Measurements from ENCODE around the gene PRKAG2. TPM values are rescaled to one million over a fixed set of nuclear protein-coding genes. Genes with fewer than 3 reads are reported as not detected.

Gene PRKAG2
- total RNA-seq, 1 donor from 2014 or later, result 21.1 TPM

GRCh38 chr7:151923097-151923876, 46.4 kb upstream of the PRKAG2 start:
- Histone ChIP-seq H3K4me3 (ENCODE audit: low read depth, low read length) (no peak overlapping the region), H3K36me3 (ENCODE audit: control insufficient read depth, insufficient read depth, low read length) (no peaks in the 10 kb centered on the region), H3K27me3 (ENCODE audit: control insufficient read depth, insufficient read depth, low read length) (no peaks in the 10 kb centered on the region)
- no peak for DNase-seq (ENCODE audit: low read depth)
- TF ChIP-seq CTCF (IDR thresholded peaks at IDR 0.05; ENCODE audit: insufficient read depth, low read length, poor library complexity, severe bottlenecking), result no peak

- H3K36me3 ChIP-seq (ENCODE audit: control insufficient read depth, insufficient read depth, low read length), result no peaks in the 10 kb centered on the region
- no peak for TF ChIP-seq CTCF (IDR thresholded peaks at IDR 0.05; ENCODE audit: insufficient read depth, low read length, poor library complexity, severe bottlenecking)
- DNase-seq (ENCODE audit: low read depth), result no peak
- H3K27me3 ChIP-seq (ENCODE audit: control insufficient read depth, insufficient read depth, low read length), result no peaks in the 10 kb centered on the region
- H3K4me3 ChIP-seq (ENCODE audit: low read depth, low read length), result no peak overlapping the region
Observed at GRCh38 chr7:151921451-151921850, 44.5 kb upstream of the PRKAG2 start.

- H3K36me3 ChIP-seq (ENCODE audit: control insufficient read depth, insufficient read depth, low read length), result no peaks in the 10 kb centered on the region
- no peaks in the 10 kb centered on the region for H3K27me3 ChIP-seq (ENCODE audit: control insufficient read depth, insufficient read depth, low read length)
- no peak for TF ChIP-seq CTCF (IDR thresholded peaks at IDR 0.05; ENCODE audit: insufficient read depth, low read length, poor library complexity, severe bottlenecking)
- DNase-seq (ENCODE audit: low read depth), result no peak
- H3K4me3 ChIP-seq (ENCODE audit: low read depth, low read length), result no peak overlapping the region
Observed at GRCh38 chr7:151920488-151920887, 43.6 kb upstream of the PRKAG2 start.

- peaks cover 2% of the 10 kb centered on the region for H3K27me3 ChIP-seq (ENCODE audit: control insufficient read depth, insufficient read depth, low read length)
- no peak for TF ChIP-seq CTCF (IDR thresholded peaks at IDR 0.05; ENCODE audit: insufficient read depth, low read length, poor library complexity, severe bottlenecking)
- no peaks in the 10 kb centered on the region for H3K36me3 ChIP-seq (ENCODE audit: control insufficient read depth, insufficient read depth, low read length)
- no peak overlapping the region for H3K4me3 ChIP-seq (ENCODE audit: low read depth, low read length)
- DNase-seq (ENCODE audit: low read depth), result no peak
Observed at GRCh38 chr7:151919595-151919994, 42.7 kb upstream of the PRKAG2 start.

- Histone ChIP-seq H3K27me3 (ENCODE audit: control insufficient read depth, insufficient read depth, low read length) (peaks cover 2% of the 10 kb centered on the region), H3K36me3 (ENCODE audit: control insufficient read depth, insufficient read depth, low read length) (no peaks in the 10 kb centered on the region), H3K4me3 (ENCODE audit: low read depth, low read length) (no peak overlapping the region)
- no peak for DNase-seq (ENCODE audit: low read depth)
- no peak for TF ChIP-seq CTCF (IDR thresholded peaks at IDR 0.05; ENCODE audit: insufficient read depth, low read length, poor library complexity, severe bottlenecking)
Observed at GRCh38 chr7:151918510-151918843, 41.6 kb upstream of the PRKAG2 start.
